HepG2 (cell line): ENCODE measurements around the gene PTPRF. TPM values are rescaled to one million over a fixed set of nuclear protein-coding genes. Genes with fewer than 3 reads are reported as not detected.
A peak's percentile ranks its signal among the peaks of the same experiment; 100 is the strongest.

Experiments
- ATAC-seq: fragments of 200-7000 bp; cut with Tn5 transposase; 3 replicates; pipeline ENCODE4 v1.9.1; 2020; ENCODE audit warnings: mild to moderate bottlenecking, moderate library complexity
- BruUV-seq: library from RNA; stranded (reverse); fragments of 400-500 nt; replicated peaks from 2 replicates; lab custom pipeline; 2021; lab: Mats Ljungman, UMichigan
- CTCF ChIA-PET: fragments of 300-600 bp; formaldehyde crosslinking; extraction: SDS; loops from one replicate; lab custom pipeline; 2021; ENCODE audit warnings: low total read pairs, inconsistent platforms, low intra/inter-chr PET ratio; lab: Yijun Ruan, JAX
- POLR2A ChIA-PET: fragments of 350-600 bp; sonication (Branson Sonifier 250); formaldehyde crosslinking; loops from one replicate; lab custom pipeline; 2020; ENCODE audit warnings: antibody characterized with exemption, inconsistent platforms; lab: Yijun Ruan, JAX
- DNase-seq: peaks from one replicate; pipeline ENCODE4 v3.0.0-alpha.2; 2015; ENCODE audit warnings: low spot score
- FAIRE-seq: peaks from 3 replicates; lab custom pipeline; 2011; peaks lifted over from hg19 to GRCh38; lab: Jason Lieb, UNC
- H2AFZ ChIP-seq: one replicate; pipeline ENCODE4 v1.6.1; 2011; ENCODE audit warnings: low read length, inconsistent platforms
- H3K27ac ChIP-seq: fragments of 300-600 bp; 3 replicates; pipeline ENCODE4 v1.8.0; 2011; ENCODE audit warnings: mixed run types, mild to moderate bottlenecking, mixed read lengths, low read length, inconsistent platforms; ENCODE audit not compliant: insufficient read depth; ENCODE audit errors: extremely low read length
- H3K27me3 ChIP-seq, 2 experiments: fragments of 200-600 bp in 1 of 2; 2 replicates in 1 of 2; 3 replicates in 1 of 2; pipeline versions ENCODE4 v1.6.0 to v1.8.0; 2011; ENCODE audit warnings: low read length in 2 of 2, mild to moderate bottlenecking in 2 of 2, moderate library complexity in 2 of 2, inconsistent platforms in 1 of 2; ENCODE audit not compliant: insufficient read depth in 2 of 2, control insufficient read depth in 1 of 2
- H3K36me3 ChIP-seq, 2 experiments: fragments of 200-600 bp in 1 of 2; replicated peaks in 1 of 2; 2 replicates in 1 of 2; 3 replicates in 1 of 2; pipeline versions ENCODE4 v1.5.1 to v1.8.0; 2011; ENCODE audit warnings: low read length in 2 of 2, inconsistent platforms in 1 of 2; ENCODE audit not compliant: insufficient read depth in 2 of 2, control insufficient read depth in 1 of 2
- H3K4me1 ChIP-seq: 2 replicates; pipeline ENCODE4 v1.5.1; 2012; ENCODE audit warnings: low read length, inconsistent platforms; ENCODE audit not compliant: insufficient read depth
- H3K4me2 ChIP-seq: 2 replicates; pipeline ENCODE4 v1.6.0; 2011; ENCODE audit warnings: low read depth, low read length, inconsistent platforms
- H3K4me3 ChIP-seq, 3 experiments: fragments of 200-600 bp in 1 of 3; sonication (generic), shearing (Covaris generic) in 1 of 3; replicated peaks in 1 of 3; 2 replicates each; pipeline ENCODE4 v1.5.1; 2011 to 2016; ENCODE audit warnings: low read length in 3 of 3, inconsistent platforms in 2 of 3, low read depth in 2 of 3, mild to moderate bottlenecking in 2 of 3, control low read depth in 1 of 3, mixed read lengths in 1 of 3; ENCODE audit not compliant: insufficient read depth in 1 of 3
- H3K79me2 ChIP-seq: one replicate; pipeline ENCODE4 v1.6.1; 2011; ENCODE audit warnings: low read length, inconsistent platforms; ENCODE audit not compliant: insufficient read depth
- H3K9ac ChIP-seq: 2 replicates; pipeline ENCODE4 v1.6.0; 2011; ENCODE audit warnings: mild to moderate bottlenecking, low read depth, low read length, inconsistent platforms; ENCODE audit not compliant: insufficient read depth
- H3K9me3 ChIP-seq: 2 replicates; pipeline ENCODE4 v1.5.1; 2012; ENCODE audit warnings: mild to moderate bottlenecking, low read length
- H4K20me1 ChIP-seq: 2 replicates; pipeline ENCODE4 v1.6.0; 2011; ENCODE audit warnings: inconsistent platforms, mild to moderate bottlenecking, low read length, moderate library complexity; ENCODE audit not compliant: insufficient read depth
- ARNTL ChIP-seq: sonication (generic); formaldehyde crosslinking; IDR thresholded peaks from 2 replicates; pipeline ENCODE4 v1.4.0; 2020; ENCODE audit warnings: mild to moderate bottlenecking, missing genetic modification reagents
- GABPB1 ChIP-seq: IDR thresholded peaks from 2 replicates; pipeline ENCODE4 v1.6.1; 2016; ENCODE audit warnings: mild to moderate bottlenecking, missing genetic modification reagents, moderate library complexity, missing compliant biosample characterization
- STAG1 ChIP-seq: sonication (generic); formaldehyde crosslinking; IDR thresholded peaks from 2 replicates; pipeline ENCODE4 v1.4.0; 2020; ENCODE audit warnings: missing genetic modification reagents
- TCF7L2 ChIP-seq: IDR thresholded peaks from 2 replicates; pipeline ENCODE4 v1.6.1; 2011; ENCODE audit warnings: mild to moderate bottlenecking, low read depth, low read length, moderate library complexity
- ZFP36 ChIP-seq: fragments of 150-350 bp; IDR thresholded peaks from 2 replicates; pipeline ENCODE4 v1.6.1; 2018; ENCODE audit warnings: borderline replicate concordance, low read length, low read depth; ENCODE audit not compliant: partially characterized antibody
- ZNF430 ChIP-seq: sonication (generic); formaldehyde crosslinking; IDR thresholded peaks from 2 replicates; pipeline ENCODE4 v1.9.0; 2021; ENCODE audit warnings: mild to moderate bottlenecking, missing genetic modification reagents
- ZNF563 ChIP-seq: sonication (generic); formaldehyde crosslinking; IDR thresholded peaks from 2 replicates; pipeline ENCODE4 v1.8.0; 2022; ENCODE audit warnings: mild to moderate bottlenecking, moderate library complexity, missing genetic modification reagents
- ZNF629 ChIP-seq: sonication (generic); formaldehyde crosslinking; conservative IDR thresholded peaks from 2 replicates; pipeline ENCODE4 v1.5.0; 2020; ENCODE audit warnings: missing genetic modification reagents
- ZSCAN25 ChIP-seq: sonication (generic); formaldehyde crosslinking; IDR thresholded peaks from 2 replicates; pipeline ENCODE4 v1.8.0; 2022; ENCODE audit warnings: mild to moderate bottlenecking, missing genetic modification reagents
- WGBS: methylation state at CpG from one replicate; pipeline ENCODE4 v1.1.6; 2017; ENCODE audit warnings: low lambda C conversion rate; 5-methylcytosine and 5-hydroxymethylcytosine counted together
- in situ Hi-C: cut with HindIII; loops from 2 replicates; pipeline ENCODE4 v1.10.0; 2017; ENCODE audit warnings: low pct_unique_long_range_greater_than_20kb; ENCODE audit not compliant: extremely low pct_ligation_motif_present
- intact Hi-C: fragments of 100-400 bp; cut with micrococcal nuclease; formaldehyde crosslinking; loops from one replicate; pipeline ENCODE4 v1.10.0; 2022; ENCODE audit not compliant: unreplicated experiment
- polyA plus RNA-seq, 8 experiments: library from polyadenylated mRNA; depleted of rRNA in 3 of 8; stranded (reverse) in 7 of 8; unstranded in 1 of 8; fragments of >200 nt; fragmentation: Illumina TruSeq in 4 of 8; extraction: Trizol in 4 of 8; gene quantifications; 2 replicates each; pipeline versions ENCODE4 v1.2.1 to v1.2.3, GENCODE V29; 2011 to 2016; ENCODE audit warnings: low read depth in 4 of 8, missing spikeins in 1 of 8, mixed read lengths in 1 of 8; ENCODE audit not compliant: insufficient read depth in 1 of 8
- total RNA-seq, 5 experiments: library from RNA; depleted of rRNA; stranded (reverse); fragments of >200 nt; fragmentation: Illumina TruSeq; extraction: Trizol; gene quantifications; 2 replicates each; pipeline ENCODE4 v1.2.3, GENCODE V29; 2016; ENCODE audit warnings: low read depth in 1 of 5
- TF ChIP-seq, protein P1 (sequence below): sonication (generic); formaldehyde crosslinking; IDR thresholded peaks from 2 replicates; pipeline ENCODE4 v1.5.0; 2020; ENCODE audit warnings: mild to moderate bottlenecking, missing genetic modification reagents
- TF ChIP-seq, protein P2 (sequence below): sonication (generic); IDR thresholded peaks from 2 replicates; pipeline ENCODE4 v1.6.1; 2016; ENCODE audit warnings: low read depth, borderline replicate concordance

Gene PTPRF
- total and polyA plus RNA-seq, 2 of the 13 experiments (the other 11 are each of a cell fraction or from before 2014, with no cell fraction given), result 55.9 to 167 TPM

DNA sequence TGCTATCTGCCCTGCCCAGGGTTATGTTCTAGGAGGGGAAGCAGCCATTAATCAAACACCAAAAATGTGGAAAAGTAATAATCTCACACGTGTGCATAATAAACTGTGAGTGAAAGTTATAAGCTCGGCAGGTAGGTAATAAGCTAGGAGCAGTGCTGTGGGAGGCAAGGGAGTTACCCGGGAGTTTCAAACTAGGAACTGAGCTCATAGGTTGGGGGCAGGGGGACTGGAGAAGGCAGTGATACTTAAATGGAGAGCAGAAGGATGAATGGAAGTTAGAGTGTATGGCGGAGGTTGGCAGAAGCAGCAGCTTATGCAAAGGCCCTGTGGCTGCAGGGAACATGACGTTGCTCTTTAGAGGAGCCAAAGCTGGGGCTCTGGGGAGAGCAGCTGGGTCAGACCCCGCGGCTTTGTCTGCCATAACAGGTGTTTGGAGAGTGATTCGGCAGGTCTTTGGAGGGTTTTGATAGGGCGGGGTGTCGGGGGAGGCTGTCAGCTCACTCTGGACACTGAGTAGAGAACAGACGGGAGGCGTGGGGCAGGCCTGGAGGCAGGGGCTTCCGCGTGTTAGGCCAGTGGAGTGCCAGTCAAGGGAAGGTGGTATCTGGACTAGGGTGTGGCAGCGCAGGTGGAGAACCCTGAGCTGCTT is 20.0 kb downstream of the PTPRF start (continued):
- TF ChIP-seq, protein P1, sequence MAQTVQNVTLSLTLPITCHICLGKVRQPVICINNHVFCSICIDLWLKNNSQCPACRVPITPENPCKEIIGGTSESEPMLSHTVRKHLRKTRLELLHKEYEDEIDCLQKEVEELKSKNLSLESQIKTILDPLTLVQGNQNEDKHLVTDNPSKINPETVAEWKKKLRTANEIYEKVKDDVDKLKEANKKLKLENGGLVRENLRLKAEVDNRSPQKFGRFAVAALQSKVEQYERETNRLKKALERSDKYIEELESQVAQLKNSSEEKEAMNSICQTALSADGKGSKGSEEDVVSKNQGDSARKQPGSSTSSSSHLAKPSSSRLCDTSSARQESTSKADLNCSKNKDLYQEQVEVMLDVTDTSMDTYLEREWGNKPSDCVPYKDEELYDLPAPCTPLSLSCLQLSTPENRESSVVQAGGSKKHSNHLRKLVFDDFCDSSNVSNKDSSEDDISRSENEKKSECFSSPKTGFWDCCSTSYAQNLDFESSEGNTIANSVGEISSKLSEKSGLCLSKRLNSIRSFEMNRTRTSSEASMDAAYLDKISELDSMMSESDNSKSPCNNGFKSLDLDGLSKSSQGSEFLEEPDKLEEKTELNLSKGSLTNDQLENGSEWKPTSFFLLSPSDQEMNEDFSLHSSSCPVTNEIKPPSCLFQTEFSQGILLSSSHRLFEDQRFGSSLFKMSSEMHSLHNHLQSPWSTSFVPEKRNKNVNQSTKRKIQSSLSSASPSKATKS (CRISPR knock-in tag), result no peak
- no peak for TF ChIP-seq ZNF430 (CRISPR knock-in tag)
- TF ChIP-seq ZFP36, result no peak
- TF ChIP-seq, protein P2, sequence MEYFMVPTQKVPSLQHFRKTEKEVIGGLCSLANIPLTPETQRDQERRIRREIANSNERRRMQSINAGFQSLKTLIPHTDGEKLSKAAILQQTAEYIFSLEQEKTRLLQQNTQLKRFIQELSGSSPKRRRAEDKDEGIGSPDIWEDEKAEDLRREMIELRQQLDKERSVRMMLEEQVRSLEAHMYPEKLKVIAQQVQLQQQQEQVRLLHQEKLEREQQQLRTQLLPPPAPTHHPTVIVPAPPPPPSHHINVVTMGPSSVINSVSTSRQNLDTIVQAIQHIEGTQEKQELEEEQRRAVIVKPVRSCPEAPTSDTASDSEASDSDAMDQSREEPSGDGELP, result no peak
- no peak for TF ChIP-seq ZNF563 (CRISPR knock-in tag)

DNA sequence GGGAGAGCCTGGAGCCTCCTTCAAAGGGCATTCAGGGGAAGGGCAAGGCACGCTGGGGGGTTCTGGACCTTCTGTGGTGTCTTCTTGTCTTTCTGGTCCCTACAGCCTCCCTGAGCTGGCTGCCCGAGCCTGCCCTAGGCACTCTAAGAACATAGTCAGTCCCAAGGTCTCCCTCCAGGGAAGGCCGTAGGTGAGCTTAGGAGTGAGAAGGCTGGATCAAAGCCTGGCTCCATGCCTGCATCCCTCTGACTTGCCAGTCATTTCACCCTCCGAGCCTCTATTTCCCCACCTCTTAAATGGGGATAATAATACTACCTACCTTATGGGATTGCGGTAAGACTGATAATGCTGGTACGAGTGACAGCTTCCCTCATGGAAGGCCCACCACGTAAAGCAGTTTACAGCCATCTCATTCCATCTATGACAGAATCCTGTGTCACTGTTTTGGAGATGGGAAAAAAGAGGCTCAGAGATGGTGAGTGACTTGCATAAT is 20.8 kb downstream of the PTPRF start:
- H3K4me2 ChIP-seq, result no peak overlapping the region
- no peak for DNase-seq
- H2AFZ ChIP-seq, result no peak overlapping the region
- in situ Hi-C loops (no loop called here), intact Hi-C loops (no loop called here)
- 97% methylated on average over 5 of the region's 7 CpGs for WGBS
- peaks cover 28% of the 10 kb centered on the region for H3K79me2 ChIP-seq
- ChIA-PET CTCF (no interaction called here), POLR2A (no interaction called here)
- no peaks in the 10 kb centered on the region for H4K20me1 ChIP-seq
- TF ChIP-seq STAG1 (no peak), ZNF629 (CRISPR knock-in tag) (peak; percentile 59), TCF7L2 (no peak), ARNTL (CRISPR knock-in tag) (no peak), ZSCAN25 (CRISPR knock-in tag) (no peak), GABPB1 (CRISPR knock-in tag) (no peak)
- H3K36me3 ChIP-seq, result peaks cover 32 to 58% of the 10 kb centered on the region in 2 experiments
- no peaks in the 10 kb centered on the region for H3K27me3 ChIP-seq
- H3K4me3 ChIP-seq, result no peak overlapping the region
- H3K27ac ChIP-seq, result no peak overlapping the region
- no peak overlapping the region for H3K9ac ChIP-seq
- H3K9me3 ChIP-seq, result no peaks in the 10 kb centered on the region
- BruUV-seq, result no TSS peak
- H3K4me1 ChIP-seq, result peaks cover 35% of the 10 kb centered on the region
- FAIRE-seq, result no peak
- no peak for ATAC-seq
